ENCODE results near the gene KRTAP2-4. TPM values are rescaled to one million over a fixed set of nuclear protein-coding genes. Genes with fewer than 3 reads are reported as not detected.
"Not testable (repeated sequence)": the region's sequence is repeated elsewhere in the genome, so short reads cannot be mapped to it uniquely, and the experiment has no call there.

Gene KRTAP2-4
- total and polyA plus RNA-seq, 2 of the 13 experiments (the other 11 are each of a cell fraction or from before 2014, with no cell fraction given): not detected

DNA sequence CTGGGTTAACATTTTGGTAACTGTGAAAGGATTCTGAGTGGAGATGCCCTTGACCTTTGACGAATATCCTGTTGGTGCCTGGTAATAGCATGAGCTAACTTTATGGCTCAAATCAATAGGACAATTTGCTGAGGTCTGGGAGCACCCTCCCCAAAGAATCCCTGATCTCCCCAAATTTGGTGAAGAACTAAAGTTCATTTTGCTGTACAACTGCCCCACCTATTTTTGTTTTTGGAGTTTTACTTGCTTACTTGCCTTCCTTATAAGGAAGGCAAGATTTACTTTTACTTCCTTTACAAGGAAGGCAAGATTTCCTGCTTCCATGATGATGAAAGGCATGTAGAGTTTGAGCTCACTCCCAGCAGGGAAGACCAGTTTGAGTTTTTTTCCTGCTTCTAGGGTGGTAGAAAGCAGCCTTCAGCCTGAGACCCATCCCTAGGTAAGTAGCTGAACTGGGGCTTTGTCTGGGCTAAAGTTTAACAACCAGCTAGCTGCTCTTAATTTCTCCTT is 42.3 kb upstream of the KRTAP2-4 start:
- H3K79me2 ChIP-seq (ENCODE audit: insufficient read depth, low read length): no peaks in the 10 kb centered on the region
- TF ChIP-seq ZMAT3 (CRISPR knock-in tag; conservative IDR thresholded peaks at IDR 0.05) (no peak), ZMYM3 (CRISPR knock-in tag; IDR thresholded peaks at IDR 0.05) (no peak), FOXC1 (CRISPR knock-in tag; IDR thresholded peaks at IDR 0.05; ENCODE audit: borderline replicate concordance) (no peak), ZNF205 (CRISPR knock-in tag; IDR thresholded peaks at IDR 0.05) (no peak), EED (CRISPR knock-in tag; IDR thresholded peaks at IDR 0.05) (no peak), MAFF (IDR thresholded peaks at IDR 0.05; ENCODE audit: low read depth, low read length) (no peak), SRF (IDR thresholded peaks at IDR 0.05; ENCODE audit: low read depth, low read length) (no peak), POLR2A (IDR thresholded peaks at IDR 0.05; ENCODE audit: insufficient read depth in 1 of 2, low read depth in 2 of 2, low read length in 2 of 2) (no peak)
- TF ChIP-seq, protein P1, sequence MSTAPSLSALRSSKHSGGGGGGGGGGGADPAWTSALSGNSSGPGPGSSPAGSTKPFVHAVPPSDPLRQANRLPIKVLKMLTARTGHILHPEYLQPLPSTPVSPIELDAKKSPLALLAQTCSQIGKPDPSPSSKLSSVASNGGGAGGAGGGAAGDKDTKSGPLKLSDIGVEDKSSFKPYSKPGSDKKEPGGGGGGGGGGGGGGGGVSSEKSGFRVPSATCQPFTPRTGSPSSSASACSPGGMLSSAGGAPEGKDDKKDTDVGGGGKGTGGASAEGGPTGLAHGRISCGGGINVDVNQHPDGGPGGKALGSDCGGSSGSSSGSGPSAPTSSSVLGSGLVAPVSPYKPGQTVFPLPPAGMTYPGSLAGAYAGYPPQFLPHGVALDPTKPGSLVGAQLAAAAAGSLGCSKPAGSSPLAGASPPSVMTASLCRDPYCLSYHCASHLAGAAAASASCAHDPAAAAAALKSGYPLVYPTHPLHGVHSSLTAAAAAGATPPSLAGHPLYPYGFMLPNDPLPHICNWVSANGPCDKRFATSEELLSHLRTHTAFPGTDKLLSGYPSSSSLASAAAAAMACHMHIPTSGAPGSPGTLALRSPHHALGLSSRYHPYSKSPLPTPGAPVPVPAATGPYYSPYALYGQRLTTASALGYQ (CRISPR knock-in tag; IDR thresholded peaks at IDR 0.05): no peak
- TF ChIP-seq, protein P2, sequence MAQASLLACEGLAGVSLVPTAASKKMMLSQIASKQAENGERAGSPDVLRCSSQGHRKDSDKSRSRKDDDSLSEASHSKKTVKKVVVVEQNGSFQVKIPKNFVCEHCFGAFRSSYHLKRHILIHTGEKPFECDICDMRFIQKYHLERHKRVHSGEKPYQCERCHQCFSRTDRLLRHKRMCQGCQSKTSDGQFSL (CRISPR knock-in tag; IDR thresholded peaks at IDR 0.05): no peak
- TF ChIP-seq, protein P3, sequence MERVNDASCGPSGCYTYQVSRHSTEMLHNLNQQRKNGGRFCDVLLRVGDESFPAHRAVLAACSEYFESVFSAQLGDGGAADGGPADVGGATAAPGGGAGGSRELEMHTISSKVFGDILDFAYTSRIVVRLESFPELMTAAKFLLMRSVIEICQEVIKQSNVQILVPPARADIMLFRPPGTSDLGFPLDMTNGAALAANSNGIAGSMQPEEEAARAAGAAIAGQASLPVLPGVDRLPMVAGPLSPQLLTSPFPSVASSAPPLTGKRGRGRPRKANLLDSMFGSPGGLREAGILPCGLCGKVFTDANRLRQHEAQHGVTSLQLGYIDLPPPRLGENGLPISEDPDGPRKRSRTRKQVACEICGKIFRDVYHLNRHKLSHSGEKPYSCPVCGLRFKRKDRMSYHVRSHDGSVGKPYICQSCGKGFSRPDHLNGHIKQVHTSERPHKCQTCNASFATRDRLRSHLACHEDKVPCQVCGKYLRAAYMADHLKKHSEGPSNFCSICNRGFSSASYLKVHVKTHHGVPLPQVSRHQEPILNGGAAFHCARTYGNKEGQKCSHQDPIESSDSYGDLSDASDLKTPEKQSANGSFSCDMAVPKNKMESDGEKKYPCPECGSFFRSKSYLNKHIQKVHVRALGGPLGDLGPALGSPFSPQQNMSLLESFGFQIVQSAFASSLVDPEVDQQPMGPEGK (CRISPR knock-in tag; IDR thresholded peaks at IDR 0.05): no peak
- no peak overlapping the region for H3K4me2 ChIP-seq (ENCODE audit: low read depth, low read length)
- peaks cover 0 to 4% of the 10 kb centered on the region in 2 experiments; a peak in 2 of 5 replicates for H3K27me3 ChIP-seq (ENCODE audit: control insufficient read depth in 1 of 2, insufficient read depth in 2 of 2, low read length in 2 of 2)
- no peaks in the 10 kb centered on the region for H3K36me3 ChIP-seq (replicated peaks in 1 of 2; ENCODE audit: control insufficient read depth in 1 of 2, insufficient read depth in 2 of 2, low read length in 2 of 2)
- WGBS (ENCODE audit: low lambda C conversion rate): 0% methylated on average over 1 of the region's 1 CpG
- DNase-seq (ENCODE audit: low spot score) (no peak), FAIRE-seq (no peak), ATAC-seq (no peak)
- H3K9me3 ChIP-seq (ENCODE audit: low read length): peaks cover 7% of the 10 kb centered on the region
- POLR2A ChIA-PET: no interaction called here
- CTCF ChIA-PET (ENCODE audit: low intra/inter-chr PET ratio, low total read pairs): no interaction called here
- in situ Hi-C loops (cut with HindIII; ENCODE audit: extremely low pct_ligation_motif_present, low pct_unique_long_range_greater_than_20kb): no loop called here
- H4K20me1 ChIP-seq (ENCODE audit: insufficient read depth, low read length): no peaks in the 10 kb centered on the region
- H3K27ac ChIP-seq (ENCODE audit: extremely low read length, insufficient read depth, low read length): no peak overlapping the region
- H3K4me3 ChIP-seq (replicated peaks in 1 of 3; ENCODE audit: insufficient read depth in 1 of 3, low read depth in 2 of 3, low read length in 3 of 3): no peak overlapping the region
- BruUV-seq (replicated peaks): no TSS peak
- no peak overlapping the region for H3K9ac ChIP-seq (ENCODE audit: insufficient read depth, low read depth, low read length)
- no peak overlapping the region for H2AFZ ChIP-seq (ENCODE audit: low read length)
- intact Hi-C loops (cut with micrococcal nuclease; ENCODE audit: unreplicated experiment): loop anchor here (1.0 kb wide), 1 partner anchor 21 kb away; no protein-coding TSS in a partner anchor
- H3K4me1 ChIP-seq (ENCODE audit: insufficient read depth, low read length): no peaks in the 10 kb centered on the region

DNA sequence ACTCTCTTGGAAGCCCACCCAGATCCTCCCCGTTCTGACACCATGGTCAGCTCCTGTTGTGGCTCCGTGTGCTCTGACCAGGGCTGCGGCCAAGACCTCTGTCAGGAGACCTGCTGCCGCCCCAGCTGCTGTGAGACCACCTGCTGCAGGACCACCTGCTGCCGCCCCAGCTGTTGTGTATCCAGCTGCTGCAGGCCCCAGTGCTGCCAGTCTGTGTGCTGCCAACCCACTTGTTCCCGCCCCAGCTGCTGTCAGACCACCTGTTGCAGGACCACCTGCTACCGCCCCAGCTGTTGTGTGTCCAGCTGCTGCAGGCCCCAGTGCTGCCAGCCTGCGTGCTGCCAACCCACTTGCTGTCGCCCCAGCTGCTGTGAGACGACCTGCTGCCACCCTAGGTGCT is 39.7 kb upstream of the KRTAP2-4 start, which contains the start of gene KRTAP4-9:
KRTAP4-9 (plus strand) TSS at position 43 of the 400 bp plus-strand sequence; CDS start at position 43, 0 bp downstream.
- H2AFZ ChIP-seq (ENCODE audit: low read length); H3K4me2 ChIP-seq (ENCODE audit: low read depth, low read length); H3K27me3 ChIP-seq (ENCODE audit: control insufficient read depth in 1 of 2, insufficient read depth in 2 of 2, low read length in 2 of 2); H4K20me1 ChIP-seq (ENCODE audit: insufficient read depth, low read length); intact Hi-C loops (cut with micrococcal nuclease; ENCODE audit: unreplicated experiment); FAIRE-seq; H3K4me3 ChIP-seq (replicated peaks in 1 of 3; ENCODE audit: insufficient read depth in 1 of 3, low read depth in 2 of 3, low read length in 3 of 3); BruUV-seq (replicated peaks); in situ Hi-C loops (cut with HindIII; ENCODE audit: extremely low pct_ligation_motif_present, low pct_unique_long_range_greater_than_20kb); CTCF ChIA-PET (ENCODE audit: low intra/inter-chr PET ratio, low total read pairs); H3K9ac ChIP-seq (ENCODE audit: insufficient read depth, low read depth, low read length); POLR2A ChIA-PET; DNase-seq (ENCODE audit: low spot score); H3K27ac ChIP-seq (ENCODE audit: extremely low read length, insufficient read depth, low read length); H3K4me1 ChIP-seq (ENCODE audit: insufficient read depth, low read length); ATAC-seq; H3K36me3 ChIP-seq (replicated peaks in 1 of 2; ENCODE audit: control insufficient read depth in 1 of 2, insufficient read depth in 2 of 2, low read length in 2 of 2); H3K9me3 ChIP-seq (ENCODE audit: low read length); H3K79me2 ChIP-seq (ENCODE audit: insufficient read depth, low read length): not testable (repeated sequence)
- WGBS (ENCODE audit: low lambda C conversion rate): 44% methylated on average over 5 of the region's 10 CpGs

Data from HepG2 (cell line).